SKM-1 treated with dmso at 0.1 percent for 144 hours (cell line): ENCODE results near the gene ZNF22.
"Not testable (repeated sequence)": the region's sequence is repeated elsewhere in the genome, so short reads cannot be mapped to it uniquely, and the experiment has no call there.

Experiments
- DNase-seq: peaks from one replicate; lab custom pipeline; 2025; ENCODE audit not compliant: unreplicated experiment; lab: John Stamatoyannopoulos, UW

Gene ZNF22

DNA sequence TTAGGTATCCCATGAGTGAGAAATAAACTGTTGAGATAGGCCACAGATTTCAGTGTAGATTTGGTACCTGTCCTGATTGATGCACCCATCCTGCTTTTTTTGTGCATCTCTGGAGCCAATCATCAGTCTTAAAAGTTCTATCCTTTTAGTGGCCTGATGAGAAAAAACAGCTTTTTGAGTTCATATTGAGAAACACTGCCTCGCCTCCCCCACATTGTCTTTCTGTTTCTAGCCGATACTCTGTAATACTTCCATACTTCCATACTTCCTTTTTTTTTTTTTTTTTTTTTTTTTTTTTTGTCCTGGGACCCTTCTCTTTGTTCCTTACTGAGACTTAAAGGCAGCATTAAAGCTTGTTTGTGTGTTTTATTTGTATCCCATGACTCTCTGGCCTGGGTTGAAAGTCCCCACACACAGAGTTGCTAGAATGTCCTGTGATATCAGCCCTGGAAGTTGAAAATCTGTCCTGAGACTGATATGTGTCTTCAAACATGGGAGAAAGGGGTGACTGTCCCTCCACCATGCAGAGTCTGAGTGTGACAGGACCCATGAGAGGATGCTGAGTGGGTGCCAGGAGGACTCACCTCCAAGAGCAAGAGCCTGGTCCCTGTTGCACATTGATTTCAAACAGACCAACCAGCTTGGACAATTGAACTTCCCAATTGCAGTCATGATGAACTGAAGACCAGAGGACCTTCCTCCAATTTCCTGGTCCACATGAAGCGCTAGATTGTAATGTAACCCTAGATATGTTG, 5.7 kb downstream of the ZNF22 start:
- peak; percentile 20 for DNase-seq

DNA sequence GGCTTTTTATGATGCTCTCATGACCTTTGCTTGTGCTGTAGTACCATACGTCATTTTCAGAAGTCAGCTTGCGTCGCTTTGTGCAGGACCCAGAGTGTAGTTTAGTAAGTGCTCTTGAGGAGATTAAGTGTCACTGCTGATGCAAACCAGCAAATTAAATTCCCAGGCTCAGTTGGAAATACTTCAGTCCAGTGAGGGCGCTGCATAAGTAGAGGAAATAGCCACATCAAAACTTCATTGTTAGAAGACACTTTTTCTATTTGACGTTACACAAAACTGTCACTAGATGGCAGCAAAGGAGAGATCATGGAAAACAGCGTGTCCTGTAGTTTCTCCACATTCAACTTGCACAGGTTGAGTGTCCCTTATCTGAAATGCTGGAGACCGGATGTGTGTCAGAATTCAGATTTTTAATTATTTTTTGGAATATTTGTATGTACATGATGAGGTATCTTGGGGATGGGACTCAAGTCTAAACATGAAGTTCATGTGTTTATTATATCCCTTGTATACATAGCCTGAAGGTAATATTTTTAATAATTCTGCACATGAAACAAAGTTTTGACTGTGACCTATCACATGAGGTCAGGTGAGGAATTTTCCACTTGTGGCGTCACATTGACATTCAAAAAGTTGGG, 7.9 kb downstream of the ZNF22 start:
- peak; percentile 89 for DNase-seq

DNA sequence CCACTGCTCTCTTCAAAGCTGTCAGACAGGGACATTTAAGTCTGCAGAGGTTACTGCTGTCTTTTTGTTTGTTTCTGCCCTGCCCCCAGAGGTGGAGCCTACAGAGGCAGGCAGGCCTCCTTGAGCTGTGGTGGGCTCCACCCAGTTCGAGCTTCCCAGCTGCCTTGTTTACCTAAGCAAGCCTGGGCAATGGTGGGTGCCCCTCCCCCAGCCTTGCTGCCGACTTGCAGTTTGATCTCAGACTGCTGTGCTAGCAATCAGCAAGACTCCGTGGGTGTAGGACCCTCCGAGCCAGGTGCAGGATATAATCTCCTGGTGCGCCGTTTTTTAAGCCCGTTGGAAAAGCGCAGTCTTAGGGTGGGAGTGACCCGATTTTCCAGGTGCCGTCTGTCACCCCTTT, 13.8 kb downstream of the ZNF22 start:
- not testable (repeated sequence) for DNase-seq

DNA sequence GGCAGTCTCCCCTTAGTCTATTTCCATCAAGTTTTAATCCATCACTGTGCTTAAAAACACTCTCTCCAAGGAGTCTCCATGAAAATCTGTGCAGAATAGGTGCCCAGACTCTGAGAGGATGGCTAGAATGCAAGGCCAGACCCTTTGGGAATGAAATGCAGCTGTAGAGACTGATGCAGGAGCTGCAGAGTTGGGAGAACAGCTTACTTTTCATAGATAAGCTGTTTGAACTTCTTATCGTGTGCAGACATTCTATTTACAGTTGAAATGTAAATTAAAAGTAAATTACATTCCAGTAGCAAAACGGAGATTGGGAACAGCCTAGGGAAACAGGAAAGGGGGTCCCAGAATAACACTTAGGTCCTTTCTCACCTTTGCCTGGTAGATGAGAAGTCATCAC, 14.9 kb downstream of the ZNF22 start:
- DNase-seq: no peak

DNA sequence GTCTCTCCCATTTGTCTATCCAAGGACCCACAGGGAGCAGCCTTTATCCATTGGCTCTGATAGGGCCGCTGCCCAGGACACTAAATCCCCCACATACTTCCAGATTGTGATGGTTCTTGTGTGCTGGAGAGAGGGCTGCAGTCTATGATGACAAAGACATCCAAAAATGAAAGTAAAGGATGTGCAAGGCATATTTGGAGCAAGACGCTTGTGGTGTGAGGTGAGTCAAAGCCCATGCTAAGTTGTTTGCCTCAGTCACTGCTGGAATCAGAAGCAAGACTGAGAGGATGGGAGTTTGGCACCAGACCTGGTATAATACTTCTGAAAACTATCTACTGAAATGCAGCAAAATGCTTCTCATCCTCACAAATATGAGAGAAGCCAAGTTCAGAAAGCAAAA, 22.7 kb downstream of the ZNF22 start:
- DNase-seq: no peak

DNA sequence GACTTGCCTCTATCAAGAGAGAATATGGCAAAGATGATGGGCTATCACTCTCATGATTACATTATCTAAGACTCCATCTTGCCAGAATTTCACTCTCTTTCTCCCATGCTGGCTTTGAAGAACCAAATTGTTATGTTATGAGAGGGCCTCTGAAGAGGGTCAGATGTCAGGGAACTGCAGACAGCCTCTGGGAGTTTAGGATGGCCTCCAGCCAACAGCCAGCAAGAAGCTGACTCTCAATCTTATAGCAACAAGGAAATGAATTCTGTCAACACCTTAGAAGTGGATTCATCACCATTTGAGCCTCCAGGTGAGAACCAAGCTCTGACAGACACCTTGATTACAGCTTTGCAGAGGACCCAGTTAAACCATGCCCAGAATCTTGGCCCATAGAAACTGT, 33.6 kb downstream of the ZNF22 start:
- no peak for DNase-seq

DNA sequence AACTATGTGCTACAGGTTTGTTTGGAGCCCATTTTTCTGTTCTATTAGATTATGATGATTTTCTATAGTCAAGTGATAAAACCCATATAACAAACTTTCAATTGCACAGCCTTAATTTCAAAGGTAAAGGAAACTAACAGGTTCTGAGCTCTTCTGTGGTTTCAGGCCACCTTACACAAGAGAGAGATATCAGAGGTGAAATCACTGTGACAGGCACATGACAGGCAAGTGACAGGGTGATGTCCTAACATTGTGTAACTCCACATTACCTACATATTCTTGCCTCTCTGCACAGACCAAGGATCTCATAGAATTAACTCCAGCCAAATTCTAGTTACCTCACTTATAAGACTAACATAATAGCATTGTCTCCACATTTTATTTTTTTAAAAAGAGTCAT, 35.0 kb downstream of the ZNF22 start:
- DNase-seq: no peak

DNA sequence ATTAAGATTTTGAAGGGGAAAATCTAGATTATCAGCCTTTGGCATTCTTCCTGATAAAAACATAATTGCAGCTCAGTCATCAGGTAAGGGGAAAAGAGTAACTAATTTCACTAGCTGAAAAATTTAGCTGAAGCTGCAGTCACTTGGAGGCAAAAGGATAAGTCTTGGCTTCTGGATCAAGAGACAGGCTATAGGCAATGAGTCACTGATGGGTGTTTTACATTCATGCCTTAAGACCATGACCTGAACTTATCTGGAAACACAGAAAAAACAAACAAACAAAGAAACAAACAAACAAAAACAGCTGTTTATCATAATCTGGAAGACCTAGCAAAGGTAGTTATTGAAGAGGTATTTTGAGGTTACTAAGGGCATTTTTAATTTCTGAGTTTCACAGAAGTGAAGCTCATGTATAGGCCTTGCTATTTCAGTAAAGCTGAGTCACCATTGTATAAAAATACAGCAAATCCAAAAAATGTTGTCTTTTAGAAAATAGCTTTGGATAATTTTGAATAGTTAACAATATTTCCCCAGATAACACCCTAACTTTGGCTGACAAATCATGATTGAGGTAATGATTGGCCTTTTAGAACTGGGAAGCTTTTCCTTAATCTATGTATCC, 40.3 kb downstream of the ZNF22 start:
- no peak for DNase-seq

DNA sequence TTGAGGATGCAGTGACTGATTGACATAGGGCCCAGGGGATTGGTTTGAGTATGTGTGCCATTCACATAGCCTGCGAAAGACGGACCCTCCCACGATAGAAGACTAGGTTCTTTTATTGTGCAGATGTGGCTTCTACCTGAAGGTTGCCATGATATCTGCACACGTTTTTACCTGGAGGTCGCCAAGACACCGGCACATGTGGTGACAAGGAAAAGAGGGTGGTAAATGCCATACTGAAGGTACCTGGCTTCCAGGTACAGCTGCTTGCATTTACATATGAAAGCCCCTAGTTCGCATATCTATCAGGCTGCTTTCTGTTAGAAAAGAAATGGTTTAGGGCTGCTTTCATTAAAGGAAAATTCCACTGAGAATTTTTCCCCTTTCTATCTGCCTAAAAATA, 43.6 kb downstream of the ZNF22 start:
- no peak for DNase-seq

DNA sequence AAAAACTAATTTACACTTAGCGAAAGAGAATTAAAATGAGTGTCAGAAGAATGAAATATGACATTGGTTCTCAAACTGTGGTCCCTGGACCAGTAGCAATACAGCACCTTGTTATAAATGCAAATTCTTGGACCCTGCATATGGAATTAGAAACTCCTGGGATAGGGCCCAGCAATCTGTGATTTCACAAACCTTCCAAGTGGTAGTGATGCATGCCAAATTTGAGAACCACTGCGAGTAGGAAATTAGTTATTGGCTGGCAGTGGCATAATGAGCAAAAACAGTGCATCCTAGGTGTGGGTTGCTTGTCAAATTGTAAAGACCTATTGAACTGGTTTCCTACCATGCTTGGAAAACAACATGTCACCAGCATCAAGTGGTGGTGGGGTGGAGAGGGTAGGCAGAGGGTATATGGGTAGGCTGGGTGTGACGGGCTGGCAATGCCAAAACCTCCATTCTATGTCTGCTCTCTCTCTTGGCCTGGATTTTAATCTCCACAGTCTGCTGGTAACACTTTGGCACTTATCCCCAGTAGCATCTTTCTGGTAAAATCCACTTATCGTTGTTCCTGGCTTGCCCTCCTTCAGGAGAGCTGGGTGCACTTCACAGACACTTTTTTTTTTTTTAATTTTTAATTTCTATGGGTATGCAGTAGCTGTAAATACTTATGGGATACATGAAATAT, 50.0 kb downstream of the ZNF22 start:
- no peak for DNase-seq

DNA sequence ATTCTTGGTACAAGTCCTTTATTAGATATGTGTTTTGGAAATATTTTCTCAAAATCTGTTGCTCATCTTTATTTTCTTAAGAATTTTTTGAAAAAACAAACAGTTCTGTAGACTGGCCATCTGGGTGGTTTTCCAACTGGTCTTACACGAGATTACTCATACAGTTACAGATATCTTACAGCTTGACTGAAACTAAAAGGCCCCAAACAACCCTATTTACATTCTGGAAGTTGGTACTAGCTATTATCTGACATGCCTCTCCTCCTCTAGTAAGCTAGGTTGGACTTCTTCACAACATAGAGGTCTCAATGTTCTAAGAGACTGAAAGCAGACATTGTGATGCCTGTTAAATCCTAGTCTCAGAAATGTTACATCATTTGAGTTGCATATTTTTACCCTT, 52.0 kb downstream of the ZNF22 start:
- DNase-seq: no peak

DNA sequence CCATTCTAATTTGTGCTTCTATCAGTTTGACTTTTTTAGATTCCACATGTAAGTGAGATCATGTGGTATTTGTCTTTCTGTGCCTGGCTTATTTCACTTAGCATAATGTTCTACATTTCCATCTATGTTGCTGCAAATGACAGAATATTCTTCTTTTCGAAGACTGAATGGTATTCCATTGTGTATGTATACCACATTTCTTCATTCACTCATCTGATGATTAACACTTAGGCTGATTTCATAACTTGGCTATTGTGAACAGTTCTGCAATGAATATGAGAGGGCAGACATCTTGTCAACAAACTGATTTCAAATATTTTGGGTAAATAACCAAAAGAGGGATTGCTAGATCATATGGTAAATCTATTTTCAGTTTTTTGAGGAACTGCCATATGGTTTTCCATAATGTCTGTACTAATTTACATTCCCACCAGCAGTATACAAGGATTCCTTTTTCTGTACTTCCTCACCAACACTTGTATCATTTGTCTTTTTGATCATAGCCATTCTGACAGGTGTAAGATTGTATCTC, 52.9 kb downstream of the ZNF22 start:
- DNase-seq: no peak
